ENCODE data around the gene HFE.
"Not testable (repeated sequence)": the region's sequence is repeated elsewhere in the genome, so short reads cannot be mapped to it uniquely, and the experiment has no call there.

The HFE gene

GRCh38 chr6:26048590-26048989, 38.6 kb upstream of the HFE start:
- Histone ChIP-seq H3K9ac (ENCODE audit: low read depth, low read length) (peak overlapping the region; percentile 27; the same call in 1 of the 2 replicates), H3K27me3 (ENCODE audit: insufficient read depth, low read length, poor library complexity) (no peaks in the 10 kb centered on the region), H4K20me1 (ENCODE audit: insufficient read depth, low read length) (no peaks in the 10 kb centered on the region), H3K9me3 (ENCODE audit: insufficient read depth, low read length, severe bottlenecking) (no peaks in the 10 kb centered on the region), H3K36me3 (ENCODE audit: insufficient read depth, low read length) (no peaks in the 10 kb centered on the region; the same call in 1 of the 2 replicates), H3K4me2 (ENCODE audit: insufficient read depth, low read length) (no peak overlapping the region), H3K27ac (ENCODE audit: low read length) (peak overlapping the region; percentile 57), H2AFZ (ENCODE audit: low read depth, low read length) (no peak overlapping the region), H3K4me3 (ENCODE audit: low read depth in 1 of 2, low read length in 2 of 2) (no peak overlapping the region), H3K79me2 (ENCODE audit: insufficient read depth, low read length) (peaks cover 25% of the 10 kb centered on the region), H3K4me1 (ENCODE audit: insufficient read depth, low read length) (peaks cover 64% of the 10 kb centered on the region)
- TF ChIP-seq CTCF (IDR thresholded peaks at IDR 0.05; ENCODE audit: borderline replicate concordance, extremely low read depth, low read length, poor library complexity, severe bottlenecking) (no peak), EZH2 (IDR thresholded peaks at IDR 0.05; ENCODE audit: borderline replicate concordance, low read depth, low read length, severe bottlenecking) (no peak)
- DNase-seq (no peak), ATAC-seq (ENCODE audit: insufficient read depth, low read depth) (no peak)

- Histone ChIP-seq H3K4me1 (ENCODE audit: insufficient read depth, low read length) (peaks cover 52% of the 10 kb centered on the region), H3K9ac (ENCODE audit: low read depth, low read length) (peak overlapping the region; percentile 95; the same call in 1 of the 2 replicates), H3K4me3 (ENCODE audit: low read depth in 1 of 2, low read length in 2 of 2) (no peak overlapping the region), H3K27ac (ENCODE audit: low read length) (peak overlapping the region; percentile 99), H3K79me2 (ENCODE audit: insufficient read depth, low read length) (peaks cover 23% of the 10 kb centered on the region), H4K20me1 (ENCODE audit: insufficient read depth, low read length) (no peaks in the 10 kb centered on the region), H3K4me2 (ENCODE audit: insufficient read depth, low read length) (peak overlapping the region; percentile 6; the same call in 1 of the 2 replicates), H3K9me3 (ENCODE audit: insufficient read depth, low read length, severe bottlenecking) (no peaks in the 10 kb centered on the region), H3K36me3 (ENCODE audit: insufficient read depth, low read length) (no peaks in the 10 kb centered on the region), H3K27me3 (ENCODE audit: insufficient read depth, low read length, poor library complexity) (no peaks in the 10 kb centered on the region), H2AFZ (ENCODE audit: low read depth, low read length) (no peak overlapping the region)
- DNase-seq (no peak), ATAC-seq (ENCODE audit: insufficient read depth, low read depth) (no peak)
- TF ChIP-seq CTCF (IDR thresholded peaks at IDR 0.05; ENCODE audit: borderline replicate concordance, extremely low read depth, low read length, poor library complexity, severe bottlenecking) (no peak), EZH2 (IDR thresholded peaks at IDR 0.05; ENCODE audit: borderline replicate concordance, low read depth, low read length, severe bottlenecking) (no peak)
These were observed 35.4 kb upstream of the HFE start for GRCh38 chr6:26051665-26052310.

- not testable (repeated sequence) for H3K36me3 ChIP-seq (ENCODE audit: insufficient read depth, low read length); ATAC-seq (ENCODE audit: insufficient read depth, low read depth); H4K20me1 ChIP-seq (ENCODE audit: insufficient read depth, low read length); DNase-seq; H3K9me3 ChIP-seq (ENCODE audit: insufficient read depth, low read length, severe bottlenecking); H3K27me3 ChIP-seq (ENCODE audit: insufficient read depth, low read length, poor library complexity); H3K4me3 ChIP-seq (ENCODE audit: low read depth in 1 of 2, low read length in 2 of 2); H2AFZ ChIP-seq (ENCODE audit: low read depth, low read length)
- Histone ChIP-seq H3K4me2 (ENCODE audit: insufficient read depth, low read length) (peak overlapping the region; percentile 68), H3K27ac (ENCODE audit: low read length) (peak overlapping the region; percentile 99), H3K4me1 (ENCODE audit: insufficient read depth, low read length) (peaks cover 60% of the 10 kb centered on the region), H3K9ac (ENCODE audit: low read depth, low read length) (peak overlapping the region; percentile 95), H3K79me2 (ENCODE audit: insufficient read depth, low read length) (peaks cover 23% of the 10 kb centered on the region)
These were observed 34.4 kb upstream of the HFE start for GRCh38 chr6:26052762-26053250.

- no peak for ATAC-seq (ENCODE audit: insufficient read depth, low read depth)
- Histone ChIP-seq H3K27ac (ENCODE audit: low read length) (peak overlapping the region; percentile 99), H3K4me1 (ENCODE audit: insufficient read depth, low read length) (peaks cover 54% of the 10 kb centered on the region), H3K27me3 (ENCODE audit: insufficient read depth, low read length, poor library complexity) (no peaks in the 10 kb centered on the region), H4K20me1 (ENCODE audit: insufficient read depth, low read length) (no peaks in the 10 kb centered on the region), H3K9me3 (ENCODE audit: insufficient read depth, low read length, severe bottlenecking) (no peaks in the 10 kb centered on the region), H2AFZ (ENCODE audit: low read depth, low read length) (peak overlapping the region; percentile 10; the same call in 1 of the 2 replicates), H3K4me3 (ENCODE audit: low read depth in 1 of 2, low read length in 2 of 2) (peak overlapping the region; percentile 62 to 71), H3K79me2 (ENCODE audit: insufficient read depth, low read length) (peaks cover 23% of the 10 kb centered on the region), H3K9ac (ENCODE audit: low read depth, low read length) (peak overlapping the region; percentile 95), H3K4me2 (ENCODE audit: insufficient read depth, low read length) (peak overlapping the region; percentile 68), H3K36me3 (ENCODE audit: insufficient read depth, low read length) (no peaks in the 10 kb centered on the region)
- DNase-seq = no peak
- TF ChIP-seq CTCF (IDR thresholded peaks at IDR 0.05; ENCODE audit: borderline replicate concordance, extremely low read depth, low read length, poor library complexity, severe bottlenecking) = no peak
- no peak for TF ChIP-seq EZH2 (IDR thresholded peaks at IDR 0.05; ENCODE audit: borderline replicate concordance, low read depth, low read length, severe bottlenecking)
These were observed 33.0 kb upstream of the HFE start for GRCh38 chr6:26053992-26054780.

Data from DND-41 (cell line).